Activated T-cell treated with anti-CD3 and anti-CD28 coated beads, Interleukin-2, amount 50 U/mL, for 24 hours (primary cell): ENCODE measurements around the gene BRF1.

Experiments
- DNase-seq: peaks from one replicate; pipeline ENCODE4 v3.0.0-alpha.2; 2020
- H3K27ac Mint-ChIP-seq: 2 replicates; pipeline ENCODE4 v1.8.0; 2020; ENCODE audit warnings: mild to moderate bottlenecking, mixed read lengths
- H3K27me3 Mint-ChIP-seq: 2 replicates; pipeline ENCODE4 v1.8.0; 2020; ENCODE audit warnings: mixed read lengths
- H3K36me3 Mint-ChIP-seq: 2 replicates; pipeline ENCODE4 v1.8.0; 2020; ENCODE audit warnings: low read depth, mixed read lengths
- H3K4me1 Mint-ChIP-seq: 2 replicates; pipeline ENCODE4 v1.8.0; 2020; ENCODE audit warnings: low read depth, mixed read lengths
- H3K4me3 Mint-ChIP-seq: 2 replicates; pipeline ENCODE4 v1.8.0; 2020; ENCODE audit warnings: mild to moderate bottlenecking, moderate library complexity, mixed read lengths
- H3K9me3 Mint-ChIP-seq: 2 replicates; pipeline ENCODE4 v1.8.0; 2020; ENCODE audit warnings: mixed read lengths

The BRF1 gene

DNA sequence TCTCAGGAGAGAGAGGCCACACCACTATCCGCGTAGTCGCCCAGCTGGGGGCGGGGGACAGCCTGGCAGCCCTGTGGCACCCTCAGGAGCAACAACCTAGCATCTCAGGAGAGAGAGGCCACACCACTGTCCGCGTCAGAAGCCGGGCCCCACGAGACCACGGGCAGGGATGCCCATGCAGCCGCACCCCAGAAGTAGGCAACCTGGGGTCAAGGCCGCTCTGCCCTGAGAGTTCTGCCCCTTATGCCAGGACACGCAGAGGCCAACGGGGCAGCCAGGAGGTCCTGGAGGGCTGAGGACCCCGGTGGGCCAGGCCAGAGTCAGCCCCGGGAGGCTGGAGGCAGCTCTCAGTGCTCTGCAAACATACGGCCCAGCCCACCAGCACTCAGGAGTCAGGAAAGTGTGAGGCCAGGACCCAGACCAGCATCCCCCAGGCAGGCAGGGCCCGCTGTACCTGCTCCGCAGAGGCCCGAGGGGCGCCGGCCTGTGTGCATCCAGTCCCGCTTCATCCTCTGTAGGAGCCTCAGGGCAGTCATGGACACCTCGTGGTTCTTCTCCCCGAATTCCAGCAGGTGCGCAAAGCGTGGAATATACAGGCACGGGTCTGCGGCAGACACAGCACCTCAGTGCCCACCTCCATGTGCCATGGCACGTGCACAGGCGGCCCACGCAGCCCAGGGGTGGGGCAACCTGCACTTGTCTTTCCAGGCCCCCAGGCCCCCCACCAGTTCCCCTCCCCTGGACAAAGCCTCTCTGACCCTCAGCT, 59.8 kb downstream of the BRF1 start:
- no peak overlapping the region for H3K27ac Mint-ChIP-seq
- no peaks in the 10 kb centered on the region for H3K9me3 Mint-ChIP-seq
- peaks cover 25% of the 10 kb centered on the region for H3K36me3 Mint-ChIP-seq
- no peak for DNase-seq
- no peak overlapping the region for H3K4me3 Mint-ChIP-seq
- H3K27me3 Mint-ChIP-seq, result no peaks in the 10 kb centered on the region
- H3K4me1 Mint-ChIP-seq, result peaks cover 13% of the 10 kb centered on the region

DNA sequence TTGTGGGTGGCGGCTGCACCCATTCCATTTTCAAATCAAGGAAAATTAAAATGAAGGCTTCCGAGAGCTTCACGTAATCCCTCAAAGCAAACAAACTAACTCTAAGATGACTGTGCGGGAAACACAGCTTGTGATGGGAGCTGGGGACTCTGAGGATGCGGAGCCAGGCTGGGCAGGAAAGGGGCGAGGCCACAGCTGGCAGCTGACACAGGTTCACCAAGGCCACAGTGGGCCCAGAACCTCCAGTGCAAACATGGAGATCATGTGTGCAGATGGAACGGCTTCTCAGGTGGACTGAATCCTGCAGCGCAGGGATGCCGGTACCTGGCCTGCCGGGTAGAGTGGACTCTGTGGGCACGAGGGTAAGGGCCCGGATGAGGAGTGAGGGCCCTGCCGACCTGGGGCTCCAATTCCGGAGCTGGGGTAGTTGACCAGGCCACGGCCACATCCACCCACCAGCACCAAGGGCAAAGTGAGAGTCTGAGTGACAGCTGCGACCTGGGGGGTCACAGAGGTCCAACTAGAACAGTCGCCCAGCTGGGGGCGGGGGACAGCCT, 71.6 kb downstream of the BRF1 start:
- Mint-ChIP-seq H3K4me1 (no peaks in the 10 kb centered on the region), H3K4me3 (no peak overlapping the region), H3K36me3 (peaks cover 36% of the 10 kb centered on the region)

GRCh38 chr14:105228562-105228961, 72.2 kb downstream of the BRF1 start:
- no peaks in the 10 kb centered on the region for H3K27me3 Mint-ChIP-seq
- H3K9me3 Mint-ChIP-seq, result no peaks in the 10 kb centered on the region
- no peaks in the 10 kb centered on the region for H3K4me1 Mint-ChIP-seq
- H3K27ac Mint-ChIP-seq, result no peak overlapping the region
- peaks cover 42% of the 10 kb centered on the region for H3K36me3 Mint-ChIP-seq
- DNase-seq, result no peak
- H3K4me3 Mint-ChIP-seq, result no peak overlapping the region

More for the DNA sequence above, 71.6 kb downstream of the BRF1 start:
- H3K9me3 Mint-ChIP-seq, result no peaks in the 10 kb centered on the region
- no peak for DNase-seq
- no peaks in the 10 kb centered on the region for H3K27me3 Mint-ChIP-seq
- H3K27ac Mint-ChIP-seq, result no peak overlapping the region

GRCh38 chr14:105227346-105227745, 73.5 kb downstream of the BRF1 start:
- no peak overlapping the region for H3K27ac Mint-ChIP-seq
- DNase-seq, result no peak
- no peaks in the 10 kb centered on the region for H3K27me3 Mint-ChIP-seq
- no peak overlapping the region for H3K4me3 Mint-ChIP-seq
- peaks cover 50% of the 10 kb centered on the region for H3K36me3 Mint-ChIP-seq
- no peaks in the 10 kb centered on the region for H3K4me1 Mint-ChIP-seq
- no peaks in the 10 kb centered on the region for H3K9me3 Mint-ChIP-seq

- no peaks in the 10 kb centered on the region for H3K27me3 Mint-ChIP-seq
- H3K4me3 Mint-ChIP-seq, result no peak overlapping the region
- no peaks in the 10 kb centered on the region for H3K4me1 Mint-ChIP-seq
- no peak overlapping the region for H3K27ac Mint-ChIP-seq
- peaks cover 60% of the 10 kb centered on the region for H3K36me3 Mint-ChIP-seq
- H3K9me3 Mint-ChIP-seq, result no peaks in the 10 kb centered on the region
- no peak for DNase-seq
These were observed 74.6 kb downstream of the BRF1 start for GRCh38 chr14:105226198-105226597.

- Mint-ChIP-seq H3K9me3 (no peaks in the 10 kb centered on the region), H3K27ac (no peak overlapping the region), H3K36me3 (peaks cover 72% of the 10 kb centered on the region), H3K4me1 (no peaks in the 10 kb centered on the region), H3K4me3 (no peak overlapping the region), H3K27me3 (no peaks in the 10 kb centered on the region)
- DNase-seq, result no peak
These were observed 75.8 kb downstream of the BRF1 start for GRCh38 chr14:105224845-105225570.

DNA sequence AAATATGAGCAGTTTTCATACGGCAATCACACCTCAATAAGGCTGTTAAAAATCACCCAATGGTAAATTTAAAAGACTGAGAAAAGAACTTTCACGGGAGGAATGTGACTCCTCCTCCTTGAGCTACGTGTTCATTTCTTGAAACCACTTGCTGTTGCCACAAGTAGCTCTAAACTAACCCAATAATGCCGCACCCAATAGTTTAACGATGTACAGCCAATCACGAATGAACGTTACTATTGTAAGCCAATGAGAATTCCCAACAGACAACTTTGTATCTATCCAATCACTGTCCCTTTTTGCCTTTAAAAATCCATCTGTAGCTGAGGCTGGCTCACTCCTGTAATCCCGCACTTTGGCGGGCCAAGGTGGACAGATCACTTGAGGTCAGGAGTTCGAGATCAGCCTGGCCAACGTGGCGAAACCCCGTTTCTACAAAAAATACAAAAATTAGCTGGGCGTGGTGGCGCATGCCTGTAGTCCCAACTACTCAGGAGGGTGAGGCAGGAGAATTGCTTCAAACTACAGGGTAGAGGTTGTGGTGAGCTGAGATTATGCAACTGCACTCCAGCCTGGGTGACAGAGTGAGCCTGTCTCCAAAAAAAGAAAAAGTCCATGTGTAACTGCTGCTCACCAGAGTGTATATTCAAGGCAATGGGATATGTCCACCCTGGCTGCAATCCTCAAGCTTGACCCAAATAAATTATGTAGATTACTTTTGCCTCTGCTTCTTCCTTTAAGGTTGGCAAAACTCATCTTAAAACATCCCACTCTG, 76.8 kb downstream of the BRF1 start:
- DNase-seq, result no peak
- peaks cover 77% of the 10 kb centered on the region for H3K36me3 Mint-ChIP-seq
- no peak overlapping the region for H3K27ac Mint-ChIP-seq
- H3K4me3 Mint-ChIP-seq, result no peak overlapping the region
- H3K27me3 Mint-ChIP-seq, result no peaks in the 10 kb centered on the region
- H3K4me1 Mint-ChIP-seq, result no peaks in the 10 kb centered on the region
- H3K9me3 Mint-ChIP-seq, result no peaks in the 10 kb centered on the region

DNA sequence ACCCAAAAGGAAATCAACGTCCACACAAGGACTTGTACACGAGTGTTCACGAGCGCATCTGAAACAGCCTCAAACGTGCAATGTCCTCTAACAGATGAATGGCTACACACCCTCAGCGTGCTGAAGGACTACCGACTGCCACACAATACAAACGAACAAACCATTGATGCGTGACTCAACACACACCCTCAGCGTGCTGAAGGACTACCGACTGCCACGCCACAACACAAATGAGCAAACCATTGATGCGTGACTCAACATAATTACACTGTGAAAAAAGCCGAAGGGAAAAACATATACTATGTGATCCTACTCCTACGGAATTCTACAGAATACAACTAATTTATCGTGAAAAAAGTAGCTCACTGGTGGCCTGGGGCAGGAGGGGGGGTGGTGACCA, 77.5 kb downstream of the BRF1 start:
- peaks cover 83% of the 10 kb centered on the region for H3K36me3 Mint-ChIP-seq
- H3K4me3 Mint-ChIP-seq, result no peak overlapping the region
- H3K4me1 Mint-ChIP-seq, result no peaks in the 10 kb centered on the region
- no peak for DNase-seq
- H3K9me3 Mint-ChIP-seq, result no peaks in the 10 kb centered on the region
- no peaks in the 10 kb centered on the region for H3K27me3 Mint-ChIP-seq
- no peak overlapping the region for H3K27ac Mint-ChIP-seq

- H3K36me3 Mint-ChIP-seq, result peaks cover 90% of the 10 kb centered on the region
- no peaks in the 10 kb centered on the region for H3K9me3 Mint-ChIP-seq
- H3K27me3 Mint-ChIP-seq, result no peaks in the 10 kb centered on the region
- H3K4me3 Mint-ChIP-seq, result no peak overlapping the region
- DNase-seq, result no peak
- H3K4me1 Mint-ChIP-seq, result no peaks in the 10 kb centered on the region
- H3K27ac Mint-ChIP-seq, result no peak overlapping the region
These were observed 79.1 kb downstream of the BRF1 start for GRCh38 chr14:105221598-105222178.

- no peaks in the 10 kb centered on the region for H3K9me3 Mint-ChIP-seq
- H3K27me3 Mint-ChIP-seq, result no peaks in the 10 kb centered on the region
- H3K4me1 Mint-ChIP-seq, result no peaks in the 10 kb centered on the region
- DNase-seq, result no peak
- peaks cover 85% of the 10 kb centered on the region for H3K36me3 Mint-ChIP-seq
- no peak overlapping the region for H3K27ac Mint-ChIP-seq
- H3K4me3 Mint-ChIP-seq, result no peak overlapping the region
These were observed 79.9 kb downstream of the BRF1 start for GRCh38 chr14:105220699-105221597.

DNA sequence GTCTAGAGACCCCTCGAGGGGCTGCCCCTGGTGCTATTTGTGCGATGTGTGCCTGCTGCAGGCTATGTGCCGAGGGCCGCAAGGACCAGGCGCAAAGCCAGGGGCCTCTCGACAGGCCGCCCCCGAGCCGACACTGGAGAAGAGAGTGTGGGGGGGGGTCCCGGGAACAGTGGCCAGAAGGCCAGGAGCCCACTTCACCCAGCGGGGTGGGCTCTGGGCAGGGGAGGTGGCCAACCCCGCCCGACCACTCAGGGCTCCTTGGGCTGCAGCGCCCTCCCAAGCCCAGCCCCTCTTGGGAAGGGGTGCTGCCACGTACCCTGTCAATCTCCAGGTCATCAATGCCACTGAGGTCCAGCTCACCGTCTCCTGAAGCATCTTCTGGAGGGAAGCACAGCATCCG, 81.0 kb downstream of the BRF1 start:
- no peaks in the 10 kb centered on the region for H3K27me3 Mint-ChIP-seq
- no peak overlapping the region for H3K4me3 Mint-ChIP-seq
- no peaks in the 10 kb centered on the region for H3K4me1 Mint-ChIP-seq
- peaks cover 80% of the 10 kb centered on the region for H3K36me3 Mint-ChIP-seq
- H3K9me3 Mint-ChIP-seq, result no peaks in the 10 kb centered on the region
- H3K27ac Mint-ChIP-seq, result no peak overlapping the region
- no peak for DNase-seq

- peaks cover 73% of the 10 kb centered on the region for H3K36me3 Mint-ChIP-seq
- no peaks in the 10 kb centered on the region for H3K27me3 Mint-ChIP-seq
- H3K4me3 Mint-ChIP-seq, result no peak overlapping the region
- H3K4me1 Mint-ChIP-seq, result no peaks in the 10 kb centered on the region
- H3K9me3 Mint-ChIP-seq, result no peaks in the 10 kb centered on the region
- no peak overlapping the region for H3K27ac Mint-ChIP-seq
- DNase-seq, result no peak
These were observed 81.7 kb downstream of the BRF1 start for GRCh38 chr14:105219043-105219612.

GRCh38 chr14:105218611-105219010, 82.2 kb downstream of the BRF1 start:
- DNase-seq, result no peak
- no peaks in the 10 kb centered on the region for H3K27me3 Mint-ChIP-seq
- no peaks in the 10 kb centered on the region for H3K4me1 Mint-ChIP-seq
- peaks cover 68% of the 10 kb centered on the region for H3K36me3 Mint-ChIP-seq
- H3K9me3 Mint-ChIP-seq, result no peaks in the 10 kb centered on the region
- no peak overlapping the region for H3K4me3 Mint-ChIP-seq
- no peak overlapping the region for H3K27ac Mint-ChIP-seq
